RWPE1 (cell line): ENCODE data around the gene DLX3.
A peak's percentile ranks its signal among the peaks of the same experiment; 100 is the strongest.

Source experiments
- CTCF ChIA-PET: fragments of 350-600 bp; sonication (Branson Sonifier 250); formaldehyde crosslinking; extraction: SDS; loops from one replicate; lab custom pipeline; 2021; lab: Yijun Ruan, JAX
- POLR2A ChIA-PET: fragments of 400-600 bp; formaldehyde crosslinking; extraction: SDS; loops from one replicate; lab custom pipeline; 2020; ENCODE audit warnings: antibody characterized with exemption; ENCODE audit not compliant: low non-redundant PET; lab: Yijun Ruan, JAX
- DNase-seq: peaks from one replicate; pipeline ENCODE4 v3.0.0; 2012; ENCODE audit warnings: low spot score
- H3K27ac ChIP-seq: fragments of 450-650 bp; 2 replicates; pipeline ENCODE4 v1.5.1; 2017
- TF ChIP-seq, protein P1 (sequence below): fragments of 450-650 bp; conservative IDR thresholded peaks from 2 replicates; pipeline ENCODE4 v1.5.1; 2017; ENCODE audit warnings: low read depth, mild to moderate bottlenecking

DLX3 gene

DNA sequence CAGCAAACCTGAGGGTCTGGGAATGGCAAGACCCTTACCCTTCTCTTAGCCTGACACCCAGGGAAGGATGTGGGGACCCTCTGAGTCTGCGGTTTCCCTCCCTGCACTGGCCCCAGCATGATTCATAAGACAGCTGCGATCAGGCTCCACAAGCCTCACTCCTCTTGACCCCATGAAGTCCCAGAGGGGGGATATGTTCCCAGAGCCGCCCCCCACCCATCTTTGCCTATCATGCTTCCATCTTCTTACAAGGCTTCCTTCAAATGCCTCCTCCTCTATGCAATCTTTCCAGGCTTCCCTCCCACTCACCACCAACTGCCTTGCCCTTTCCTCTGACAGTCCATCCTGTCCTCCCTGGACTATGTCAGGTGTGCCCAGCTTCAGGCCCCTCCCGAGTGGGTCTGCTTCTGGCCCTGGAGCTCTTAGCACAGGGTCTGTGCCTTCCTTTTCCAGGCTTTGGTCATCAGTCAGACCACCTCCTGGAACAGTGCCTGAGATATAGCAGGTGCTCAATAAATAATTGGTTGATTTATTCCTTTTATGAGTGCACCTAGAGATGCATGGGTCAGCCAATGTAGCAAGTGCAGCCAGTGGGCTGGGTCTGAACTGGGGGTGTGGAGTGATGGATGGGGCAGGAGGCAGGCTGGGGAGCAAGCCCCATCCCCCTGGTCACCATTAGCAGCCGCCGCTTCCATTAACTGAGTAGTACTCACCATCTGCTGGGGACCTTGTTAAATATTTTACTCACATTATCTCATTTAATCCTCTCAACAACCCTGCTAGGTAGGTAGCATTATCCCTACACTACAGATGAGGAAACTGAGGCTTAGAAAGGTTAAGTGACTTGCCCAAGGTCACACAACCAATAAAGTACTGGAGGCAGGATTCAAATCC lies 8.4 kb downstream of the DLX3 start:
- TF ChIP-seq, protein P1, sequence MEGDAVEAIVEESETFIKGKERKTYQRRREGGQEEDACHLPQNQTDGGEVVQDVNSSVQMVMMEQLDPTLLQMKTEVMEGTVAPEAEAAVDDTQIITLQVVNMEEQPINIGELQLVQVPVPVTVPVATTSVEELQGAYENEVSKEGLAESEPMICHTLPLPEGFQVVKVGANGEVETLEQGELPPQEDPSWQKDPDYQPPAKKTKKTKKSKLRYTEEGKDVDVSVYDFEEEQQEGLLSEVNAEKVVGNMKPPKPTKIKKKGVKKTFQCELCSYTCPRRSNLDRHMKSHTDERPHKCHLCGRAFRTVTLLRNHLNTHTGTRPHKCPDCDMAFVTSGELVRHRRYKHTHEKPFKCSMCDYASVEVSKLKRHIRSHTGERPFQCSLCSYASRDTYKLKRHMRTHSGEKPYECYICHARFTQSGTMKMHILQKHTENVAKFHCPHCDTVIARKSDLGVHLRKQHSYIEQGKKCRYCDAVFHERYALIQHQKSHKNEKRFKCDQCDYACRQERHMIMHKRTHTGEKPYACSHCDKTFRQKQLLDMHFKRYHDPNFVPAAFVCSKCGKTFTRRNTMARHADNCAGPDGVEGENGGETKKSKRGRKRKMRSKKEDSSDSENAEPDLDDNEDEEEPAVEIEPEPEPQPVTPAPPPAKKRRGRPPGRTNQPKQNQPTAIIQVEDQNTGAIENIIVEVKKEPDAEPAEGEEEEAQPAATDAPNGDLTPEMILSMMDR: no peak
- DNase-seq: no peak
- ChIA-PET POLR2A (no interaction called here), CTCF (interaction anchor here (1.5 kb wide), 1 partner anchor 34 kb away, joined by 4 read pairs; no protein-coding TSS in a partner anchor)
- H3K27ac ChIP-seq: peak overlapping the region; percentile 90

GRCh38 chr17:49985310-49985990 lies 9.6 kb downstream of the DLX3 start:
- no peak for DNase-seq
- TF ChIP-seq, protein P1: no peak
- ChIA-PET CTCF (interaction anchor here (0.6 kb wide), 1 partner anchor 96 kb away, joined by 5 read pairs; no protein-coding TSS in a partner anchor), POLR2A (no interaction called here)
- H3K27ac ChIP-seq: peak overlapping the region; percentile 90

DNA sequence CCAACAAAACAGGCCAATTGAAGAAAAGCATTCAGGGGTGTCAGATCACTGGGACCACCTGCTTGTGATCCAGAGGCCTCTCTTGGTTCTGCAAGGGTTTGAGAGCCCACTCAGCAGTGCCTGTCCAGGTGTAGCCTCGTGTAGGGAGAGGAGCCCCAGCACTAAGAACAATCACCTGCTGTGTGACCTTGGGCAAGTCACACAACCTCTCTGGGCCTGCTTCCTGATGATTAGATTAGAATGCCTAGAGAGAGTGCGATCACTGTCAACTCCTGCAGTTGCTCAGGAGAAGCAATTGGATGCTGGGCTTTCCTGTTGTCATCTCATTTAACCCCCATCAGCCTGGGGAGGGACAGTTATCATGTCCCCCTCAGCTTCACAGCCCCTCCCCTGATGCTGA lies 10.2 kb downstream of the DLX3 start:
- DNase-seq: no peak
- CTCF ChIA-PET: interaction anchor here (0.6 kb wide), 1 partner anchor 52 kb away, joined by 3 read pairs; no protein-coding TSS in a partner anchor
- POLR2A ChIA-PET: no interaction called here
- H3K27ac ChIP-seq: peak overlapping the region; percentile 90
- TF ChIP-seq, protein P1: no peak

DNA sequence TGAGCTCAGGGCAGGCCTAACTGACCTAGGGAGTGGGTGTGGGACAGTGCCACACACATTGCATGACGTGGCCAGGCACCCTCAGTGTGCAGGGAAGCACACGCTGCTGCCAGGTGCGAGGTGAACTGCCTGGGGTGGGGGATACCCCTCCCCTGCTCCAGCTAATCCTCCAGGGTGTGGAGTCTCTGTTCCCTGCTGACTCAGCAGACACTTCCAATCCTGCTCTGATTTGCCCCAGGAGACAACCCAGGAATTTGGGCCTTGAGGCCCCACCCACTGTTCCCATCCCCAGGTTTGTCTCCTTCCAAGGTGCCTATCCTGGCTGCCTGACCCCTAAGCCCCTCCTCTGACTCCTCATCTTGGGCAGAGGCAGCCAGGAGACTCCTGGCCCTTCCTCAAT lies 10.7 kb downstream of the DLX3 start:
- peak; percentile 43 for DNase-seq
- TF ChIP-seq, protein P1: no peak
- H3K27ac ChIP-seq: peak overlapping the region; percentile 90
- CTCF ChIA-PET: interaction anchor here (0.6 kb wide), 2 partner anchors 31 to 52 kb away, joined by 3 read pairs; no protein-coding TSS in a partner anchor
- POLR2A ChIA-PET: no interaction called here

- TF ChIP-seq, protein P1: no peak
- ChIA-PET POLR2A (no interaction called here), CTCF (interaction anchor here (0.7 to 1.0 kb wide), 2 partner anchors 29 to 411 kb away, joined by 3 read pairs; no protein-coding TSS in a partner anchor)
- peak; percentile 70 for DNase-seq
- H3K27ac ChIP-seq: peak overlapping the region; percentile 93
Observed at GRCh38 chr17:49980703-49981197, 14.3 kb downstream of the DLX3 start.
